Epidermal melanocyte (primary cell): ENCODE data around the gene IRGQ.
A peak's percentile ranks its signal among the peaks of the same experiment; 100 is the strongest.
"Not testable (repeated sequence)": the region's sequence is repeated elsewhere in the genome, so short reads cannot be mapped to it uniquely, and the experiment has no call there.

Source experiments
- DNase-seq: peaks from one replicate; pipeline ENCODE4 v3.0.0; 2011; ENCODE audit warnings: low spot score; ENCODE audit not compliant: insufficient read length

The IRGQ gene

GRCh38 chr19:43595999-43596841 is at the start of gene IRGQ, which contains the start of gene ZNF576:
IRGQ (minus strand) TSS chr19:43596134; CDS start chr19:43595338, 796 bp downstream.
ZNF576 (plus strand) TSS chr19:43596595; CDS start chr19:43597109, 514 bp downstream.
- peak; percentile 97 for DNase-seq

GRCh38 chr19:43644181-43644580 is 48.2 kb upstream of the IRGQ start:
- no peak for DNase-seq

- DNase-seq: no peak
These were observed 47.4 kb upstream of the IRGQ start for GRCh38 chr19:43643326-43643725.

- DNase-seq: no peak
These were observed 46.6 kb upstream of the IRGQ start for GRCh38 chr19:43642531-43642930.

GRCh38 chr19:43641333-43641732 is 45.4 kb upstream of the IRGQ start:
- DNase-seq: no peak

GRCh38 chr19:43640424-43640757 is 44.5 kb upstream of the IRGQ start:
- DNase-seq: no peak

- DNase-seq: no peak
These were observed 43.8 kb upstream of the IRGQ start, which contains the start of gene CADM4 for GRCh38 chr19:43639519-43640423. CADM4 (minus strand) TSS chr19:43639850; CDS start chr19:43639790, 60 bp downstream.

GRCh38 chr19:43638995-43639518 is 43.1 kb upstream of the IRGQ start:
- DNase-seq: no peak

GRCh38 chr19:43638214-43638994 is 42.5 kb upstream of the IRGQ start:
- DNase-seq: no peak

GRCh38 chr19:43636121-43636683 is 40.3 kb upstream of the IRGQ start:
- no peak for DNase-seq

GRCh38 chr19:43635561-43635940 is 39.6 kb upstream of the IRGQ start:
- DNase-seq: not testable (repeated sequence)

- no peak for DNase-seq
These were observed 39.1 kb upstream of the IRGQ start for GRCh38 chr19:43634872-43635560.

GRCh38 chr19:43634506-43634871 is 38.6 kb upstream of the IRGQ start:
- DNase-seq: no peak

GRCh38 chr19:43634068-43634467 is 38.1 kb upstream of the IRGQ start:
- no peak for DNase-seq

- no peak for DNase-seq
These were observed 37.6 kb upstream of the IRGQ start for GRCh38 chr19:43633520-43633919.

- no peak for DNase-seq
These were observed 35.6 kb upstream of the IRGQ start for GRCh38 chr19:43631491-43631890.

GRCh38 chr19:43628646-43629326 is 32.9 kb upstream of the IRGQ start:
- DNase-seq: no peak

GRCh38 chr19:43626838-43627237 is 30.9 kb upstream of the IRGQ start:
- no peak for DNase-seq

GRCh38 chr19:43625918-43626579 is 30.1 kb upstream of the IRGQ start:
- DNase-seq: no peak
